Measurements from ENCODE around the gene PPFIA2. TPM values are rescaled to one million over a fixed set of nuclear protein-coding genes. Genes with fewer than 3 reads are reported as not detected.
"Not testable (repeated sequence)": the region's sequence is repeated elsewhere in the genome, so short reads cannot be mapped to it uniquely, and the experiment has no call there.

The PPFIA2 gene
- total RNA-seq, 1 donor from 2014 or later: 1.0 TPM

- no peaks in the 10 kb centered on the region for H3K27me3 ChIP-seq (ENCODE audit: control insufficient read depth in 3 of 3, insufficient read depth in 3 of 3, low read length in 3 of 3)
- no peaks in the 10 kb centered on the region for H3K9me3 ChIP-seq (ENCODE audit: control insufficient read depth in 3 of 3, low read length in 3 of 3)
- H3K4me1 ChIP-seq (ENCODE audit: control insufficient read depth in 3 of 3, insufficient read depth in 3 of 3, low read length in 3 of 3): no peaks in the 10 kb centered on the region
- H3K4me3 ChIP-seq (ENCODE audit: low read length in 3 of 3): no peak overlapping the region
- no peak overlapping the region for H3K9ac ChIP-seq (ENCODE audit: low read depth in 1 of 3, low read length in 3 of 3)
- H3K36me3 ChIP-seq (ENCODE audit: control insufficient read depth in 3 of 3, insufficient read depth in 3 of 3, low read length in 3 of 3): no peaks in the 10 kb centered on the region
- no peak overlapping the region for H3K27ac ChIP-seq (ENCODE audit: low read depth, low read length)
These were observed 79.5 kb downstream of the PPFIA2 start for GRCh38 chr12:81679614-81680013.

- Histone ChIP-seq H3K9me3 (ENCODE audit: control insufficient read depth in 3 of 3, low read length in 3 of 3) (no peaks in the 10 kb centered on the region), H3K4me3 (ENCODE audit: low read length in 3 of 3) (no peak overlapping the region), H3K27ac (ENCODE audit: low read depth, low read length) (no peak overlapping the region), H3K9ac (ENCODE audit: low read depth in 1 of 3, low read length in 3 of 3) (no peak overlapping the region), H3K4me1 (ENCODE audit: control insufficient read depth in 3 of 3, insufficient read depth in 3 of 3, low read length in 3 of 3) (no peaks in the 10 kb centered on the region), H3K36me3 (ENCODE audit: control insufficient read depth in 3 of 3, insufficient read depth in 3 of 3, low read length in 3 of 3) (no peaks in the 10 kb centered on the region), H3K27me3 (ENCODE audit: control insufficient read depth in 3 of 3, insufficient read depth in 3 of 3, low read length in 3 of 3) (no peaks in the 10 kb centered on the region)
These were observed 88.4 kb downstream of the PPFIA2 start for GRCh38 chr12:81670759-81671158.

- no peaks in the 10 kb centered on the region for H3K9me3 ChIP-seq (ENCODE audit: control insufficient read depth in 3 of 3, low read length in 3 of 3)
- no peak overlapping the region for H3K27ac ChIP-seq (ENCODE audit: low read depth, low read length)
- no peaks in the 10 kb centered on the region for H3K27me3 ChIP-seq (ENCODE audit: control insufficient read depth in 3 of 3, insufficient read depth in 3 of 3, low read length in 3 of 3)
- H3K4me3 ChIP-seq (ENCODE audit: low read length in 3 of 3): no peak overlapping the region
- no peaks in the 10 kb centered on the region for H3K4me1 ChIP-seq (ENCODE audit: control insufficient read depth in 3 of 3, insufficient read depth in 3 of 3, low read length in 3 of 3)
- H3K9ac ChIP-seq (ENCODE audit: low read depth in 1 of 3, low read length in 3 of 3): no peak overlapping the region
- H3K36me3 ChIP-seq (ENCODE audit: control insufficient read depth in 3 of 3, insufficient read depth in 3 of 3, low read length in 3 of 3): no peaks in the 10 kb centered on the region
These were observed 90.7 kb downstream of the PPFIA2 start for GRCh38 chr12:81668475-81668874.

GRCh38 chr12:81659310-81659709 lies 99.8 kb downstream of the PPFIA2 start:
- not testable (repeated sequence) for H3K36me3 ChIP-seq (ENCODE audit: control insufficient read depth in 3 of 3, insufficient read depth in 3 of 3, low read length in 3 of 3); H3K4me1 ChIP-seq (ENCODE audit: control insufficient read depth in 3 of 3, insufficient read depth in 3 of 3, low read length in 3 of 3); H3K9ac ChIP-seq (ENCODE audit: low read depth in 1 of 3, low read length in 3 of 3); H3K4me3 ChIP-seq (ENCODE audit: low read length in 3 of 3); H3K27me3 ChIP-seq (ENCODE audit: control insufficient read depth in 3 of 3, insufficient read depth in 3 of 3, low read length in 3 of 3); H3K9me3 ChIP-seq (ENCODE audit: control insufficient read depth in 3 of 3, low read length in 3 of 3); H3K27ac ChIP-seq (ENCODE audit: low read depth, low read length)

- Histone ChIP-seq H3K9ac (ENCODE audit: low read depth in 1 of 3, low read length in 3 of 3) (no peak overlapping the region), H3K4me1 (ENCODE audit: control insufficient read depth in 3 of 3, insufficient read depth in 3 of 3, low read length in 3 of 3) (no peaks in the 10 kb centered on the region), H3K36me3 (ENCODE audit: control insufficient read depth in 3 of 3, insufficient read depth in 3 of 3, low read length in 3 of 3) (no peaks in the 10 kb centered on the region), H3K27ac (ENCODE audit: low read depth, low read length) (no peak overlapping the region), H3K27me3 (ENCODE audit: control insufficient read depth in 3 of 3, insufficient read depth in 3 of 3, low read length in 3 of 3) (no peaks in the 10 kb centered on the region), H3K9me3 (ENCODE audit: control insufficient read depth in 3 of 3, low read length in 3 of 3) (no peaks in the 10 kb centered on the region), H3K4me3 (ENCODE audit: low read length in 3 of 3) (no peak overlapping the region)
These were observed 114.6 kb downstream of the PPFIA2 start for GRCh38 chr12:81644503-81644902.

- H3K4me1 ChIP-seq (ENCODE audit: control insufficient read depth in 3 of 3, insufficient read depth in 3 of 3, low read length in 3 of 3): no peaks in the 10 kb centered on the region
- no peaks in the 10 kb centered on the region for H3K36me3 ChIP-seq (ENCODE audit: control insufficient read depth in 3 of 3, insufficient read depth in 3 of 3, low read length in 3 of 3)
- H3K27me3 ChIP-seq (ENCODE audit: control insufficient read depth in 3 of 3, insufficient read depth in 3 of 3, low read length in 3 of 3): no peaks in the 10 kb centered on the region
- H3K9ac ChIP-seq (ENCODE audit: low read depth in 1 of 3, low read length in 3 of 3): no peak overlapping the region
- no peak overlapping the region for H3K27ac ChIP-seq (ENCODE audit: low read depth, low read length)
- H3K4me3 ChIP-seq (ENCODE audit: low read length in 3 of 3): no peak overlapping the region
- H3K9me3 ChIP-seq (ENCODE audit: control insufficient read depth in 3 of 3, low read length in 3 of 3): no peaks in the 10 kb centered on the region
These were observed 120.0 kb downstream of the PPFIA2 start for GRCh38 chr12:81639196-81639595.

GRCh38 chr12:81633127-81633526 lies 126.0 kb downstream of the PPFIA2 start:
- Histone ChIP-seq H3K27ac (ENCODE audit: low read depth, low read length) (no peak overlapping the region), H3K4me3 (ENCODE audit: low read length in 3 of 3) (no peak overlapping the region), H3K4me1 (ENCODE audit: control insufficient read depth in 3 of 3, insufficient read depth in 3 of 3, low read length in 3 of 3) (no peaks in the 10 kb centered on the region), H3K27me3 (ENCODE audit: control insufficient read depth in 3 of 3, insufficient read depth in 3 of 3, low read length in 3 of 3) (no peaks in the 10 kb centered on the region), H3K9ac (ENCODE audit: low read depth in 1 of 3, low read length in 3 of 3) (no peak overlapping the region), H3K36me3 (ENCODE audit: control insufficient read depth in 3 of 3, insufficient read depth in 3 of 3, low read length in 3 of 3) (no peaks in the 10 kb centered on the region), H3K9me3 (ENCODE audit: control insufficient read depth in 3 of 3, low read length in 3 of 3) (no peaks in the 10 kb centered on the region)

- no peak overlapping the region for H3K9ac ChIP-seq (ENCODE audit: low read depth in 1 of 3, low read length in 3 of 3)
- no peaks in the 10 kb centered on the region for H3K4me1 ChIP-seq (ENCODE audit: control insufficient read depth in 3 of 3, insufficient read depth in 3 of 3, low read length in 3 of 3)
- no peak overlapping the region for H3K4me3 ChIP-seq (ENCODE audit: low read length in 3 of 3)
- no peak overlapping the region for H3K27ac ChIP-seq (ENCODE audit: low read depth, low read length)
- H3K36me3 ChIP-seq (ENCODE audit: control insufficient read depth in 3 of 3, insufficient read depth in 3 of 3, low read length in 3 of 3): no peaks in the 10 kb centered on the region
- H3K27me3 ChIP-seq (ENCODE audit: control insufficient read depth in 3 of 3, insufficient read depth in 3 of 3, low read length in 3 of 3): no peaks in the 10 kb centered on the region
- H3K9me3 ChIP-seq (ENCODE audit: control insufficient read depth in 3 of 3, low read length in 3 of 3): no peaks in the 10 kb centered on the region
These were observed 131.6 kb downstream of the PPFIA2 start for GRCh38 chr12:81627336-81628189.

- Histone ChIP-seq H3K27me3 (ENCODE audit: control insufficient read depth in 3 of 3, insufficient read depth in 3 of 3, low read length in 3 of 3) (no peaks in the 10 kb centered on the region), H3K9ac (ENCODE audit: low read depth in 1 of 3, low read length in 3 of 3) (no peak overlapping the region), H3K36me3 (ENCODE audit: control insufficient read depth in 3 of 3, insufficient read depth in 3 of 3, low read length in 3 of 3) (no peaks in the 10 kb centered on the region), H3K4me1 (ENCODE audit: control insufficient read depth in 3 of 3, insufficient read depth in 3 of 3, low read length in 3 of 3) (no peaks in the 10 kb centered on the region), H3K9me3 (ENCODE audit: control insufficient read depth in 3 of 3, low read length in 3 of 3) (no peaks in the 10 kb centered on the region), H3K4me3 (ENCODE audit: low read length in 3 of 3) (no peak overlapping the region), H3K27ac (ENCODE audit: low read depth, low read length) (no peak overlapping the region)
These were observed 132.7 kb downstream of the PPFIA2 start for GRCh38 chr12:81626406-81626805.

GRCh38 chr12:81617915-81618314 lies 141.2 kb downstream of the PPFIA2 start:
- no peaks in the 10 kb centered on the region for H3K4me1 ChIP-seq (ENCODE audit: control insufficient read depth in 3 of 3, insufficient read depth in 3 of 3, low read length in 3 of 3)
- H3K27ac ChIP-seq (ENCODE audit: low read depth, low read length): no peak overlapping the region
- H3K36me3 ChIP-seq (ENCODE audit: control insufficient read depth in 3 of 3, insufficient read depth in 3 of 3, low read length in 3 of 3): no peaks in the 10 kb centered on the region

More at GRCh38 chr12:81617915-81618314, 141.2 kb downstream of the PPFIA2 start:
- no peaks in the 10 kb centered on the region for H3K9me3 ChIP-seq (ENCODE audit: control insufficient read depth in 3 of 3, low read length in 3 of 3)
- no peaks in the 10 kb centered on the region for H3K27me3 ChIP-seq (ENCODE audit: control insufficient read depth in 3 of 3, insufficient read depth in 3 of 3, low read length in 3 of 3)
- no peak overlapping the region for H3K9ac ChIP-seq (ENCODE audit: low read depth in 1 of 3, low read length in 3 of 3)
- no peak overlapping the region for H3K4me3 ChIP-seq (ENCODE audit: low read length in 3 of 3)
